ENCODE results near the gene SHMT2. TPM values are rescaled to one million over a fixed set of nuclear protein-coding genes. Genes with fewer than 3 reads are reported as not detected.

The SHMT2 gene
- total and polyA plus RNA-seq, 9 of the 15 experiments (the other 6 are each of a cell fraction or from before 2014, with no cell fraction given): 46.1 to 319 (median 115) TPM

- peaks cover 31 to 42% of the 10 kb centered on the region in 2 experiments for H3K27me3 ChIP-seq (ENCODE audit: control insufficient read depth in 2 of 2, insufficient read depth in 2 of 2, low read length in 2 of 2)
- H3K79me2 ChIP-seq (ENCODE audit: control insufficient read depth, insufficient read depth, low read length): no peaks in the 10 kb centered on the region
- FAIRE-seq: no peak
- H3K4me2 ChIP-seq (ENCODE audit: insufficient read depth, low read length): no peak overlapping the region
- no peak overlapping the region for H3K4me3 ChIP-seq
- peaks cover 2% of the 10 kb centered on the region for H3K9me1 ChIP-seq (ENCODE audit: control insufficient read depth, insufficient read depth, low read length)
- H4K20me1 ChIP-seq (replicated peaks; ENCODE audit: control insufficient read depth, insufficient read depth, low read length): no peaks in the 10 kb centered on the region; the same call in 1 of the 2 replicates
- no peak overlapping the region for H3K9ac ChIP-seq (ENCODE audit: insufficient read depth in 1 of 2, low read depth in 2 of 2, low read length in 2 of 2)
- no peaks in the 10 kb centered on the region for H3K9me3 ChIP-seq (replicated peaks; ENCODE audit: control insufficient read depth, insufficient read depth, low read depth, low read length)
- POLR2A ChIA-PET: interaction anchor here (0.6 to 1.2 kb wide), 6 partner anchors 8 to 513 kb away, joined by 3 to 5 read pairs (median 3); no protein-coding TSS in a partner anchor
- BruUV-seq (replicated peaks): no TSS peak
- in situ Hi-C loops (cut with MboI) (no loop called here), intact Hi-C loops (cut with micrococcal nuclease) (no loop called here)
- TF ChIP-seq, protein P1, sequence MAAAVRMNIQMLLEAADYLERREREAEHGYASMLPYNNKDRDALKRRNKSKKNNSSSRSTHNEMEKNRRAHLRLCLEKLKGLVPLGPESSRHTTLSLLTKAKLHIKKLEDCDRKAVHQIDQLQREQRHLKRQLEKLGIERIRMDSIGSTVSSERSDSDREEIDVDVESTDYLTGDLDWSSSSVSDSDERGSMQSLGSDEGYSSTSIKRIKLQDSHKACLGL (CRISPR knock-in tag; IDR thresholded peaks at IDR 0.05; ENCODE audit: borderline replicate concordance, poor library complexity, severe bottlenecking): no peak
- no peak for TF ChIP-seq COPS2 (conservative IDR thresholded peaks at IDR 0.05)
- no peaks in the 10 kb centered on the region for H3K36me3 ChIP-seq (ENCODE audit: control insufficient read depth, insufficient read depth, low read length)
- no peak for DNase-seq (ENCODE audit: extremely low read depth in 1 of 4, low spot score in 3 of 4)
- CTCF ChIA-PET (ENCODE audit: low intra/inter-chr PET ratio): no interaction called here
- no peak overlapping the region for H2AFZ ChIP-seq (ENCODE audit: low read depth, low read length)
- H3K4me1 ChIP-seq (replicated peaks in 1 of 2; ENCODE audit: control insufficient read depth in 2 of 2, insufficient read depth in 2 of 2, low read length in 2 of 2): peaks cover 19 to 61% of the 10 kb centered on the region in 2 experiments
- H3K27ac ChIP-seq (ENCODE audit: extremely low read depth, low read depth, low read length): no peak overlapping the region
- ATAC-seq: no peak
- 59% methylated on average over 5 of the region's 13 CpGs for WGBS (ENCODE audit: insufficient coverage, low coverage, missing lambda C conversion rate)
These were observed 7.0 kb upstream of the SHMT2 start for GRCh38 chr12:57222286-57223190.

All from K562 (cell line).